Rectal smooth muscle tissue (tissue), 1 donor: Measurements from ENCODE around the gene RGS17.
"Not testable (repeated sequence)": the region's sequence is repeated elsewhere in the genome, so short reads cannot be mapped to it uniquely, and the experiment has no call there.

ENCODE experiments used
- H3K27ac ChIP-seq: one replicate; pipeline ENCODE4 v1.7.0; 2013; ENCODE audit warnings: low read depth, low read length, inconsistent platforms
- H3K27me3 ChIP-seq: one replicate; pipeline ENCODE4 v1.7.0; 2013; ENCODE audit warnings: low read length; ENCODE audit not compliant: control insufficient read depth, insufficient read depth
- H3K36me3 ChIP-seq: one replicate; pipeline ENCODE4 v1.7.0; 2013; ENCODE audit warnings: low read length; ENCODE audit not compliant: control insufficient read depth, insufficient read depth
- H3K4me1 ChIP-seq: one replicate; pipeline ENCODE4 v1.7.0; 2013; ENCODE audit warnings: low read length; ENCODE audit not compliant: control insufficient read depth, insufficient read depth
- H3K4me3 ChIP-seq: one replicate; pipeline ENCODE4 v1.7.0; 2013; ENCODE audit warnings: low read length
- H3K9ac ChIP-seq: one replicate; pipeline ENCODE4 v1.7.0; 2013; ENCODE audit warnings: low read length

RGS17 gene

DNA sequence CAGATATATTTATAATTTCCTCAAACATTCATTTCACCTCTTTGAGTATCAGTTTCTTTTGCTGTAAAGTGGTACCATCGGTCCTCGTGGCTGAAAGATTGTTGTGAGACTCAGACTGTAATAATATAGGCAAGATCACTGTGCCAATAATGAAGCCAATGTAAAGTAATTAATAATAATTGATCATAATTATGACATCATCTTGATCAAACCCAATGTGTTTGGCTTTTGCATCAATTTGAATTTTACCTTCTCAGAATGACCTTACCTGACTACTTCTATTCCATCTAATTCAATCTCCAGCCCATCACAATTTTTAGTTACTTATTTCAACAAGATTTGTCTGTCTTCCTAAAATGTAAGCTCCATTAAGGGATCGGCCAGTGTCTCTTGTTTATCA lies 112.7 kb downstream of the RGS17 start:
- Histone ChIP-seq H3K27ac (no peak overlapping the region), H3K27me3 (no peaks in the 10 kb centered on the region), H3K9ac (no peak overlapping the region), H3K4me1 (no peaks in the 10 kb centered on the region), H3K4me3 (no peak overlapping the region), H3K36me3 (no peaks in the 10 kb centered on the region)

DNA sequence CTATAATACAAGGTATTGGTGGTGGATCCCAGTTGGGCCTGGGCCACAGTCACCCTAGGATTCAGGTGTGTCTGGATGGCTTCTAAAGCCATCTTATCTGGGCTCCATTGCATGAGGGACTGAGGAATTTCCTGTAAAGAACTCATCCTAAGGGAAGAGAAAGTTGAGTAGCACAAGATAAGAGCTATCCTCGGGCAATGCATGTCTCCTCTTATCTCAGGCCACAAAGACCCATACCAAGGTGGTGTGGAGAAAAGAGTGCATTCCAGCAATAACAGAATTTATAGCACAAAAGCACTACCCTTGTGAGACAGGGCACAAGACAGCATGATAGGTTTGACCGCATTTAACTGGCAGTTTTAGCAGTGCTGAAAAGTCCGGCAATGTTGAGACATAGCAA lies 114.2 kb downstream of the RGS17 start:
- H3K27ac ChIP-seq: no peak overlapping the region

DNA sequence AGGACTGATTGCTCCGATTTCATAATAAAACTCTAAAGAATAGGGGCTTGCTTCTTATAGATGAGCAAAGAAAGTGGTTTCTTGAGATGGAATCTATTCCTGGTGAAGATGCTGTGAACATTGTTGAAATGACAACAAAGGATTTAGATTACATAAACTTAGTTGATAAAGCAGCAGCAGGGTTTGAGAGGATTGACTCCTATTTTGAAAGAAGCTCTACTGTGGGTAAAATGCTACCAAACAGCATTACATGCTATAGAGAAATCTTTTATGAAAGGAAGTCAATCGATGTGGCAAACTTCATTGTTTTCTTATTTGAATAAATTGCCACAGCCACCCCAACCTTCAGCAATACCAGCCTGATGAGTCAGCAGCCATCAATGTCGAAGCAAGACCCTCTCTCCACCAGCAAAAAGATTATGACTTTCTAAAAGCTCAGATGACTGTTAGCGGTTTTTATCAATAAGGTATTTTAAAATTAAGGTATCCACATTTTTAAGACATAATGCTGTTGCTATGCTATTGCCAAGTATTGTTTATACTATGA lies 115.9 kb downstream of the RGS17 start:
- no peaks in the 10 kb centered on the region for H3K36me3 ChIP-seq
- H3K27me3 ChIP-seq: no peaks in the 10 kb centered on the region
- H3K27ac ChIP-seq: no peak overlapping the region
- H3K4me1 ChIP-seq: no peaks in the 10 kb centered on the region
- no peak overlapping the region for H3K9ac ChIP-seq
- no peak overlapping the region for H3K4me3 ChIP-seq

More for the DNA sequence above, 114.2 kb downstream of the RGS17 start:
- no peak overlapping the region for H3K4me3 ChIP-seq
- no peaks in the 10 kb centered on the region for H3K4me1 ChIP-seq
- H3K9ac ChIP-seq: no peak overlapping the region
- H3K27me3 ChIP-seq: no peaks in the 10 kb centered on the region
- no peaks in the 10 kb centered on the region for H3K36me3 ChIP-seq

DNA sequence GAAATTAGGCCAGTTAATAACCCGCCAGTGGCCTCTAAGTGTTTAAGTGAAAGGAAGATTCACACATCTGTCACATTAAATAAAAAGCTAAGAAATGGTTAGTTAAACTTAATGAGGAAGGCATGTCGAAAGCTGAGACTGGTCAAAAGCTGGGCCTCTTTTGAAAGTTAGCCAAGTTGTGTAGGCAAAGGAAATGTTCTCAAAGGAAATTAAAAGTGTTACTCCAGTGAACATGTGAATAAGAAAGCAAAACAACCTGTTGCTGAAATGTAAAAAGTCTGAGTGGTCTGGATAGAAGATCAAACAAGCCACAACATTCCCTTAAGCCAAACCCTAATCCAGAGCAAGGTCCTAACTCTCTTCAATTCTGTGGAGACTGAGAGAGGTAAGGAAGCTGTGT lies 117.6 kb downstream of the RGS17 start:
- H3K27ac ChIP-seq: no peak overlapping the region
- no peak overlapping the region for H3K9ac ChIP-seq
- no peak overlapping the region for H3K4me3 ChIP-seq
- no peaks in the 10 kb centered on the region for H3K27me3 ChIP-seq
- no peaks in the 10 kb centered on the region for H3K36me3 ChIP-seq
- H3K4me1 ChIP-seq: no peaks in the 10 kb centered on the region

DNA sequence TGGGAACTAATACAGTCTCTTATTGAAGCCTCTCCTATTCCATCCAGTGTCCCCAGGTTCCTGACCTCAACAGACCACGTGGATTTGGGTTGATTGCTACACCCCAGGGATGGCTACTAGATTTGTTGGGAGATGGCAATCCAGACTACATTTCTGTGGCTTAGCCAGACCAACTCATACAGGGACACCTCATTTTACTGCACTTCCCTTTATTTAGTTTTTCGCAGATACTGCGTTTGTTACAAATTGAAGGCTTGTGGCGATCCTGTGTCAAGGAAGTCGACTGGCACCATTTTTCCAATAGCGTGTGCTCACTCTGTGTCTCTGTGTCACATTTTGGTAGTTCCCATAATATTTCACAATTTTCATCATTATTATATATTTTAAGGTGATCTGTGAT lies 118.2 kb downstream of the RGS17 start:
- H3K27ac ChIP-seq: no peak overlapping the region
- no peaks in the 10 kb centered on the region for H3K36me3 ChIP-seq
- H3K4me1 ChIP-seq: no peaks in the 10 kb centered on the region
- H3K27me3 ChIP-seq: no peaks in the 10 kb centered on the region
- H3K4me3 ChIP-seq: no peak overlapping the region
- H3K9ac ChIP-seq: no peak overlapping the region

DNA sequence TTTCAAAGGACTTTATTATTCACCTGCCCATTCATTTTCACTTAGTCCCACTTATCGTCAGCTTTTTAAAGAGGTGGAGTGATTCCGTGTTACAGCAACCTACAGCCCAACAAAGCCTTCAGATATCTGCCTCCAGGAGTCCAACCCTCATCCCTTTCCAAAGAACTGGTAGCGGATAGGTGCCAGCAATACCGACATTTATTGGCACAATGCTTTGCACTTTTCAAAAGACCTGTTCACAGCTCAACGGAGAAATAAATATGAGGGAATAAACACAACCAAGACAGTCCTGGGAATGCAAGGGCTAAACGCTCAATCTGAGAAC lies 127.8 kb downstream of the RGS17 start:
- H3K4me3 ChIP-seq: peak overlapping the region; percentile 96
- H3K27ac ChIP-seq: peak overlapping the region; percentile 86
- peaks cover 13% of the 10 kb centered on the region for H3K4me1 ChIP-seq
- H3K36me3 ChIP-seq: no peaks in the 10 kb centered on the region
- peak overlapping the region; percentile 68 for H3K9ac ChIP-seq
- H3K27me3 ChIP-seq: no peaks in the 10 kb centered on the region

DNA sequence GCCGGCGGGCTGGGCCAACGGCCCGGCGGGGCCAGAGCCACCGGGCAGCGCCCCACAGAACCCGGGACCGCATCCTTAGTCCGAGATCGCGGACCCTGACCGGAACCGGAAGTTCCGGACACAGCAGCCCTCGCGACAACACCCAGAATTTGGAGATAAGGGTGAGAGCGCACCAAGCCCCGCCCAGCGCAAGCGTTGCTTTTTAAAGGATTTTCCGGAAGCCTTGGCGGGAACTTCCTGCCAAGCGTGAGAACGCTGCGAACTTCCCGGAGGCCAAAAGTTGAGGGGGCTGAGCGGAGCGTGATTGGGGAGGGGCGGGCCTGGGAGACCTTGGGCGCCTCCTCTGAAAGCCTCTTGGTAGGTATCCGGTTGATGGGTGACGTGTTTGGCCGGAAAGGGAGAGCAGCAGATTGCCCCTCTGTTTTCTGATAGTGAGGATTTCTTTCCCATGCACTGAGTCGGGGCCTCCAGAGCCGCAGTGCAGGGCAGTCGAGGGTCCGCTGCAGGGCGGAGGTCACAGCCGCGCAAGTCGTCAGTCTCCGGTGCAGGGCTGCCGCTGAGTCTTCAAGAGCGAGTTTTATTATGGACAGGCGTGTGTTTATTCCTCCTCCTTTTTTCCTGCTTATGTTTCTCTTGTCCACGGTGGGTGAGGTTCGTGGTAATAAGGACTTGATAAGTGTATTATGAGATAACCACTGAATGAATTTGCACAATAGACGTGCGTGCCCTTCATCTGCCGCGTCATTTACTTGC lies 128.3 kb downstream of the RGS17 start, which contains the start of gene MTRF1L:
Gene MTRF1L (minus strand): TSS at position 97 of the 753 bp plus-strand sequence. CDS start 24 bp downstream, at position 73.
- Histone ChIP-seq H3K36me3 (no peaks in the 10 kb centered on the region), H3K4me1 (peaks cover 13% of the 10 kb centered on the region), H3K27ac (peak within 1 kb of the TSS; percentile 86)

DNA sequence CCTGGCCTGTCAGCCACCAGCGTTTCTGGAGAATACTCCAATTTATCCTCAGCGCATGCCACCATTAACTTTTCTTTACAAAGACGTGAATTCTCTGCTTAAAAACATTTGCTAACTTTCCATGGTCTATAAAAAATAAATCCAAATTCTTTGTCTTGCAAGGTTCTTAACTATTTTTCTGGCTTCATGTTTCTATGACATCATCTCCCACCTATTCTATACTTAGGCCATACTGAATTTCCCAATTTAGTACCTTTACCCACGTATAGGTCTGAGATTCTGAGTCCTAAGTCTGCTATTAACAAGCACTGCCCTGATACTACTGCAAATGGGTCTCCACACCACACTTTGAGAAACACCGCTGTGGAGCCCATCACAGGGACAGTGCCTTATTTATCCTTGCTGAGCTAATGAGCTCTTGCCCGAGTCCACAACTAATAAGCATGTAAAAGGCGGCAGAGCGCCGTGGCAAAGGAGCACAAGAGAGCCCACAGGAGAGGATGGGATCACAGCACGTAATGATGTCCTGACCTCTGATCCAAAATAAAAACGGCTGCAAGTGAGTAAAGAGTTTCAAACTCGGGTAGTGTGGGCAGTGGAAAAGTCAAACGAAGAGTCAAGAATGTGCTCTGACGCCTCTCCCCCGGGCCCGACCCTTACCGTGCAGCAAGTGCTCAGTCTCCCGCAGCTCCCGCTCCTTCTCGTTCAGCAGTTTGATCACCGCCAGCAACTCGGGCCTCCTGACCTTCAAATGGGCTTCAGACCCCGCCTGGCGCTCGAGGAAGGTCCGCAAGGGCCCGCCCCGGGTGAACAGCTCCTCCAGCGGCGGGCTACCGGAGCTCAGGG lies 129.1 kb downstream of the RGS17 start:
- H3K9ac ChIP-seq: peak overlapping the region; percentile 69
- peak overlapping the region; percentile 96 for H3K4me3 ChIP-seq
- peaks cover 4% of the 10 kb centered on the region for H3K36me3 ChIP-seq
- H3K27me3 ChIP-seq: no peaks in the 10 kb centered on the region
- H3K27ac ChIP-seq: peak overlapping the region; percentile 64
- peaks cover 13% of the 10 kb centered on the region for H3K4me1 ChIP-seq

More for the DNA sequence above, 128.3 kb downstream of the RGS17 start, which contains the start of gene MTRF1L:
- Histone ChIP-seq H3K4me3 (peak within 1 kb of the TSS; percentile 96), H3K9ac (peak within 1 kb of the TSS; percentile 69), H3K27me3 (no peaks in the 10 kb centered on the region)

DNA sequence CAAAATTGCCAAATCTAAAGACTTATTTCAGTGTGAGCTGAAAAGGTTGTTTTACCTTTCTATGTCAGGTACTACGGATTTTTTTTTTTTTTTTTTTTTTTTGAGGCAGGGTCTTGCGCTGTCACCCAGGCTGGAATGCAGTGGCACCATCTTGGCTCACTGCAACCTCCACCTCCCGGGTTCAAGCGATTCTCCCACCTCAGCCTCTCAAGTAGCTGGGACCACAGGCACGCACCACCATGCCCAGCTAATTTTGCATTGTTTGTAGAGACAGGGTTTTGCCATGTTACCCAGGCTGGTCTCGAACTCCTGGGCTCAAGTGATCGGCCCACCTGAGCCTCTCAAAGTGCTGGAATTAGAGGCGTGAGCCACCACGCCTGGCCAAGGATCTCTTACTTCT lies 130.3 kb downstream of the RGS17 start:
- H3K36me3 ChIP-seq, H3K27me3 ChIP-seq, H3K9ac ChIP-seq, H3K4me3 ChIP-seq, H3K27ac ChIP-seq: not testable (repeated sequence)
- H3K4me1 ChIP-seq: peaks cover 13% of the 10 kb centered on the region

DNA sequence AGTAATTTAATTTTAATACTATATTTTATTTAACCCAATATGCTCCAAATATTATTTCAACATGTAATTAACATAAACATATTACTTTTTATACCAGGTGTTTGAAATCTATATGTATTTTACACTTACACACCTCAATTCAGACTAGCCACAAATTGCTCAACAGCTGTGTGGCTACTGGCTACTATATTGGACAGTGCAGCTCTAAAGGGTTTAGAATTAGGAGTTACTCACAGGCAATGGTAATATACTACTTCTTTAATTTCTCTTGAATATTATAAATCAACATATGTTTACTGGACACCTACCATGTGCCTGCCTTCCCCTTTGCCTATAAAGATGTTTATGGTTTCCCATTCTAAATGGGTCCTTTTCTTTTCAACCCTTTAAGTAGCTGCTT lies 130.8 kb downstream of the RGS17 start:
- Histone ChIP-seq H3K4me3 (no peak overlapping the region), H3K4me1 (peaks cover 13% of the 10 kb centered on the region), H3K36me3 (peaks cover 4% of the 10 kb centered on the region), H3K9ac (no peak overlapping the region), H3K27ac (no peak overlapping the region), H3K27me3 (no peaks in the 10 kb centered on the region)

DNA sequence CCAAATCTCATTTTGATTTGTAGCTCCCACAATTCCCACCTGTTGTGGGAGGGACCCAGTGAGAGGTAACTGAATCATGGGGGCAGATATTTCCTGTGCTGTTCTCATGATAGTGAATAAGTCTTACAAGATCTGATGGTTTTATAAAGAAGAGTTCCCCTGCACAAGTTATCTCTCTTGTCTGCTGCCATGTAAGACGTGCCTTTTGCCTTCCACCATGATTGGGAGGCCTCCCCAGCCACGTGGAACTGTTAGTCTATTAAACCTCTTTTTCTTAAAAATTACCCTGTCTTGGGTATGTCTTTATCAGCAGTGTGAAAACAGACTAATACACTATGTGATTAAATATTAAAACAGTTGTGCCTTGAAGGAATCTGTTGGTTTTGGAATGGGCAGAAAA lies 131.5 kb downstream of the RGS17 start:
- H3K9ac ChIP-seq, H3K36me3 ChIP-seq, H3K27ac ChIP-seq, H3K4me3 ChIP-seq, H3K27me3 ChIP-seq: not testable (repeated sequence)
- peaks cover 13% of the 10 kb centered on the region for H3K4me1 ChIP-seq

DNA sequence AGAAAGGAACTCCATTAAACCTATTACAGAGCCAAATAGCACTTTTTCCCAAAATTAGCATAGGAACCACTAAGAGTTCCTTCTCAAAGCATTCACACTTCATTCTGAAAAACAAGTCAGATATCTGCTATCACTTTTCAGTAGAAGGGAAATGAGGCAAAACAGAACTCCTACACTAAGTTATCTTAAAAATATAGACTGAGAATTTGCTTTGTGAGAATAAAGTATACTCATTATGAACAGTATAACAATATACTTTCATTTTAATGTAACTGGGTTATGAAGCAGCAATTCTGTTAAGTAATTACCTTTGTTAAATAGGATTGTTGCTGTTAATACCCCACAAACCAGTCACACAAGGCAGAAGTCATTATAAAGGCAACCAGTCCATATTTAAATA lies 137.2 kb downstream of the RGS17 start:
- no peak overlapping the region for H3K9ac ChIP-seq
- H3K4me1 ChIP-seq: no peaks in the 10 kb centered on the region
- H3K27ac ChIP-seq: no peak overlapping the region
- H3K4me3 ChIP-seq: no peak overlapping the region
- H3K36me3 ChIP-seq: peaks cover 13% of the 10 kb centered on the region
- no peaks in the 10 kb centered on the region for H3K27me3 ChIP-seq
